ENCODE measurements around the gene NRM. TPM values are rescaled to one million over a fixed set of nuclear protein-coding genes. Genes with fewer than 3 reads are reported as not detected.

The NRM gene
- total RNA-seq, 1 experiment from 2014 or later = 31.2 TPM

DNA sequence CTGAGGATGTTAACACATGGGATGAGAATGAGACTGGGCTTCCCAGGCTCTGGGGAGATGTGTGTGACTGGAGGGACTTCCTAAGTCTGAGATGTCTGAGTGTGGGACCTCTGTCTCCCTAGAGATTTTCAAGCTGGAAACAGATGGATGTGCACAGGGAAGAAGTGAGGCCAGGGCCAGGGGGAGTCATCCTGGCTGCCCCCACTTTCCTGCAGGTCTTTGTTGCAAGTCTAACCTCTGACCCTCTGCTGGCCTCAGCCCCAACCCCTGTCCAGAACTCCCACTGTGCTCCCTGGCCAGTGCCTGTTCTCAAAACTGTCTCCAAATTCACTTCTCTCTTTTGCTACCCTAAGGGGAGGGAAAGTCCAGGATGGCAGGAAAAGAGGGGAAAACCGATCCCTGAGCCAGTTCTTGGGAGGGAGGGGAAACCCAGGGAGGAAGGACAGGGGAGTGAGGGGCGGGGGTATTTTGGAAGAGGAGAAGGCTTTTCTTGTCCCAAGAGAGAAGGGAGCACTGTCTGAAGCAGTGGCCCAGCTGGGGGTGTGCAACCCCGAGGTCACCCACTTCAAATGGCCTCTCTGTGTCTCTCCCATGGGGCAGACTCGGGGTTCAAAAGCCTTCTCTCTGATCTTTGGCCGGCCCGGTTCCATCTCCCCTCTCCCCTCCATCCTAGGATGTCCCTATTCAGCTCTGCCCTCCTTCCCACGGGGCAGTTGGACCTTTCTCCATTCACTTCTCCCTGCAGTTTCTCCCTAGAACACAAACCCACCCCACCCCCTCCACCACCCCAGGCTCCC, 7.4 kb downstream of the NRM start:
- ChIA-PET CTCF (interaction anchor here (0.6 to 9.7 kb wide), 8 partner anchors 11 to 230 kb away, joined by 3 to 131 read pairs (median 6); partner anchors contain the start of genes DHX16 and MDC1), POLR2A (interaction anchor here (0.8 to 1.6 kb wide), 3 partner anchors 33 to 38 kb away, joined by 3 to 4 read pairs (median 4); partner anchors contain the start of gene MDC1)
- Mint-ChIP-seq H3K4me3 (peak overlapping the region; percentile 54), H3K27me3 (ENCODE audit: low read depth) (no peaks in the 10 kb centered on the region), H3K36me3 (peaks cover 6% of the 10 kb centered on the region), H3K9me3 (no peaks in the 10 kb centered on the region), H3K4me1 (peaks cover 64% of the 10 kb centered on the region), H3K27ac (peak overlapping the region; percentile 84)
- ATAC-seq = no peak
- DNase-seq (ENCODE audit: low spot score) = no peak
- TF ChIP-seq NR1H2 (CRISPR knock-in tag; IDR thresholded peaks at IDR 0.05) (no peak), TP53 (CRISPR knock-in tag; IDR thresholded peaks at IDR 0.05) (no peak), ZNF263 (CRISPR knock-in tag; IDR thresholded peaks at IDR 0.05; ENCODE audit: low read depth) (no peak), CREB1 (CRISPR knock-in tag; IDR thresholded peaks at IDR 0.05) (no peak)
- TF ChIP-seq, protein P1, sequence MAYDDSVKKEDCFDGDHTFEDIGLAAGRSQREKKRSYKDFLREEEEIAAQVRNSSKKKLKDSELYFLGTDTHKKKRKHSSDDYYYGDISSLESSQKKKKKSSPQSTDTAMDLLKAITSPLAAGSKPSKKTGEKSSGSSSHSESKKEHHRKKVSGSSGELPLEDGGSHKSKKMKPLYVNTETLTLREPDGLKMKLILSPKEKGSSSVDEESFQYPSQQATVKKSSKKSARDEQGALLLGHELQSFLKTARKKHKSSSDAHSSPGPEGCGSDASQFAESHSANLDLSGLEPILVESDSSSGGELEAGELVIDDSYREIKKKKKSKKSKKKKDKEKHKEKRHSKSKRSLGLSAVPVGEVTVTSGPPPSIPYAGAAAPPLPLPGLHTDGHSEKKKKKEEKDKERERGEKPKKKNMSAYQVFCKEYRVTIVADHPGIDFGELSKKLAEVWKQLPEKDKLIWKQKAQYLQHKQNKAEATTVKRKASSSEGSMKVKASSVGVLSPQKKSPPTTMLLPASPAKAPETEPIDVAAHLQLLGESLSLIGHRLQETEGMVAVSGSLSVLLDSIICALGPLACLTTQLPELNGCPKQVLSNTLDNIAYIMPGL (CRISPR knock-in tag; IDR thresholded peaks at IDR 0.05) = no peak
- TF ChIP-seq, protein P2, sequence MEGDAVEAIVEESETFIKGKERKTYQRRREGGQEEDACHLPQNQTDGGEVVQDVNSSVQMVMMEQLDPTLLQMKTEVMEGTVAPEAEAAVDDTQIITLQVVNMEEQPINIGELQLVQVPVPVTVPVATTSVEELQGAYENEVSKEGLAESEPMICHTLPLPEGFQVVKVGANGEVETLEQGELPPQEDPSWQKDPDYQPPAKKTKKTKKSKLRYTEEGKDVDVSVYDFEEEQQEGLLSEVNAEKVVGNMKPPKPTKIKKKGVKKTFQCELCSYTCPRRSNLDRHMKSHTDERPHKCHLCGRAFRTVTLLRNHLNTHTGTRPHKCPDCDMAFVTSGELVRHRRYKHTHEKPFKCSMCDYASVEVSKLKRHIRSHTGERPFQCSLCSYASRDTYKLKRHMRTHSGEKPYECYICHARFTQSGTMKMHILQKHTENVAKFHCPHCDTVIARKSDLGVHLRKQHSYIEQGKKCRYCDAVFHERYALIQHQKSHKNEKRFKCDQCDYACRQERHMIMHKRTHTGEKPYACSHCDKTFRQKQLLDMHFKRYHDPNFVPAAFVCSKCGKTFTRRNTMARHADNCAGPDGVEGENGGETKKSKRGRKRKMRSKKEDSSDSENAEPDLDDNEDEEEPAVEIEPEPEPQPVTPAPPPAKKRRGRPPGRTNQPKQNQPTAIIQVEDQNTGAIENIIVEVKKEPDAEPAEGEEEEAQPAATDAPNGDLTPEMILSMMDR (IDR thresholded peaks at IDR 0.05) = no peak
- TF ChIP-seq, protein P3, sequence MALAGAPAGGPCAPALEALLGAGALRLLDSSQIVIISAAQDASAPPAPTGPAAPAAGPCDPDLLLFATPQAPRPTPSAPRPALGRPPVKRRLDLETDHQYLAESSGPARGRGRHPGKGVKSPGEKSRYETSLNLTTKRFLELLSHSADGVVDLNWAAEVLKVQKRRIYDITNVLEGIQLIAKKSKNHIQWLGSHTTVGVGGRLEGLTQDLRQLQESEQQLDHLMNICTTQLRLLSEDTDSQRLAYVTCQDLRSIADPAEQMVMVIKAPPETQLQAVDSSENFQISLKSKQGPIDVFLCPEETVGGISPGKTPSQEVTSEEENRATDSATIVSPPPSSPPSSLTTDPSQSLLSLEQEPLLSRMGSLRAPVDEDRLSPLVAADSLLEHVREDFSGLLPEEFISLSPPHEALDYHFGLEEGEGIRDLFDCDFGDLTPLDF (CRISPR knock-in tag; IDR thresholded peaks at IDR 0.05) = no peak

DNA sequence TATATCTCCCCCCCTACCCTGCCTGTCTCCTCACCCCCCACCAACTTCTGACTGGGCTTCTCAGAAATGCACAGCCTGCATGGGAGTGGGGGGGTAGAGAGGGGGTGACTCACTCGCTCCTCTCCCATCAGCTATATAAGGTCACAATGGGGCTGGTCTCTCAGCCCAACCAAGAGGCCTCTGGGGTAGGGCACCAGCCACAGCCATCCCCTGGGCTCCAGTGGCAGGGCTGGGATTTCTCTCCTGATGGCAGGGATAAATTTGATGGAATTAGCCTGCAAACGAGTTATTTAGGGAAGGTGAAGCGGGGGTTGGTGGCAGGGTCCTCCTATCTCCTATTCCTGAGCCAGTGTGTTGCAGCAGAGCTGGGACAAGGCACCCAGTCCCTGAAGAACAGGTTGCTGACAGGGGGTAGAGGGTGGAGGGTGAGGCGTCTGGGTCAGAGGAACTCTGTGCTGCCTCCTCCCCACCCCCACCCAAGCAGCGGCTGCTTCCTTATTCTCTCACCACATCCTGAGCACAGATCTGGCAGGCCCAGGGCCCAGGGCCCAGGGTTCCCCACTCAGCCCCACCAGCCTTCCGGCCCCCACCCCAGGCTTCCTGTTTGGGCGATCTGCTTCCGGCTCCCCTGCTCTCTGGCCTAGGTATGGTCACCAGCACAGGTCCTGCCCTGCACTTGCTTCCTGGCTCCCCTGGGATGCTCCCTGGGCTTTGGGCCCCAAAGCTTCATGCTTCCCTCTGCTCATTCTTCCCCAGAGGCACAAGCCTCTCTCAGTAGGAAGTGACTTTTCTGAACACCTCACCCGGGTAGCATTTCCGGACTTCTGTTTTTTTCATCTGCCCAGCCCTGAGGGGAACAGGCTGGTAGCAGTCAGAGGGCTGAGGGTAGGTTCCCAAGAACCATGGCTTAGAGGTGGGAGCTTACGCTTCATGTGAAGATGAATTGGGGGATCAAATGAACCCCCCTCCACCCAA, 8.4 kb downstream of the NRM start:
- peak; percentile 10 for ATAC-seq
- peak overlapping the region; percentile 54 for H3K4me3 Mint-ChIP-seq
- H3K27ac Mint-ChIP-seq = peak overlapping the region; percentile 84
- H3K27me3 Mint-ChIP-seq (ENCODE audit: low read depth) = no peaks in the 10 kb centered on the region
- ChIA-PET POLR2A (interaction anchor here (0.8 to 1.6 kb wide), 2 partner anchors 34 to 35 kb away, joined by 3 to 4 read pairs; partner anchors contain the start of gene MDC1), CTCF (interaction anchor here (0.6 to 9.7 kb wide), 7 partner anchors 10 to 229 kb away, joined by 3 to 131 read pairs (median 6); partner anchors contain the start of genes DHX16 and MDC1)
- peak; percentile 42 for DNase-seq (ENCODE audit: low spot score)
- TF ChIP-seq SP1 (CRISPR knock-in tag; conservative IDR thresholded peaks at IDR 0.05) (no peak), HMGA2 (CRISPR knock-in tag; IDR thresholded peaks at IDR 0.05) (no peak), NFYB (CRISPR knock-in tag; conservative IDR thresholded peaks at IDR 0.05; ENCODE audit: low read depth) (no peak), ZNF396 (CRISPR knock-in tag; IDR thresholded peaks at IDR 0.05; ENCODE audit: borderline replicate concordance) (no peak), SMAD3 (CRISPR knock-in tag; IDR thresholded peaks at IDR 0.05; ENCODE audit: borderline replicate concordance) (no peak), FOXP1 (CRISPR knock-in tag; IDR thresholded peaks at IDR 0.05; ENCODE audit: borderline replicate concordance) (no peak), IRF2 (CRISPR knock-in tag; IDR thresholded peaks at IDR 0.05; ENCODE audit: borderline replicate concordance, low read depth) (no peak), ZNF317 (CRISPR knock-in tag; IDR thresholded peaks at IDR 0.05; ENCODE audit: borderline replicate concordance, low read depth) (no peak)
- TF ChIP-seq, protein P4, sequence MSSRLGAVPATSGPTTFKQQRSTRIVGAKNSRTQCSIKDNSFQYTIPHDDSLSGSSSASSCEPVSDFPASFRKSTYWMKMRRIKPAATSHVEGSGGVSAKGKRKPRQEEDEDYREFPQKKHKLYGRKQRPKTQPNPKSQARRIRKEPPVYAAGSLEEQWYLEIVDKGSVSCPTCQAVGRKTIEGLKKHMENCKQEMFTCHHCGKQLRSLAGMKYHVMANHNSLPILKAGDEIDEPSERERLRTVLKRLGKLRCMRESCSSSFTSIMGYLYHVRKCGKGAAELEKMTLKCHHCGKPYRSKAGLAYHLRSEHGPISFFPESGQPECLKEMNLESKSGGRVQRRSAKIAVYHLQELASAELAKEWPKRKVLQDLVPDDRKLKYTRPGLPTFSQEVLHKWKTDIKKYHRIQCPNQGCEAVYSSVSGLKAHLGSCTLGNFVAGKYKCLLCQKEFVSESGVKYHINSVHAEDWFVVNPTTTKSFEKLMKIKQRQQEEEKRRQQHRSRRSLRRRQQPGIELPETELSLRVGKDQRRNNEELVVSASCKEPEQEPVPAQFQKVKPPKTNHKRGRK (CRISPR knock-in tag; IDR thresholded peaks at IDR 0.05; ENCODE audit: borderline replicate concordance) = no peak
- TF ChIP-seq, protein P5, sequence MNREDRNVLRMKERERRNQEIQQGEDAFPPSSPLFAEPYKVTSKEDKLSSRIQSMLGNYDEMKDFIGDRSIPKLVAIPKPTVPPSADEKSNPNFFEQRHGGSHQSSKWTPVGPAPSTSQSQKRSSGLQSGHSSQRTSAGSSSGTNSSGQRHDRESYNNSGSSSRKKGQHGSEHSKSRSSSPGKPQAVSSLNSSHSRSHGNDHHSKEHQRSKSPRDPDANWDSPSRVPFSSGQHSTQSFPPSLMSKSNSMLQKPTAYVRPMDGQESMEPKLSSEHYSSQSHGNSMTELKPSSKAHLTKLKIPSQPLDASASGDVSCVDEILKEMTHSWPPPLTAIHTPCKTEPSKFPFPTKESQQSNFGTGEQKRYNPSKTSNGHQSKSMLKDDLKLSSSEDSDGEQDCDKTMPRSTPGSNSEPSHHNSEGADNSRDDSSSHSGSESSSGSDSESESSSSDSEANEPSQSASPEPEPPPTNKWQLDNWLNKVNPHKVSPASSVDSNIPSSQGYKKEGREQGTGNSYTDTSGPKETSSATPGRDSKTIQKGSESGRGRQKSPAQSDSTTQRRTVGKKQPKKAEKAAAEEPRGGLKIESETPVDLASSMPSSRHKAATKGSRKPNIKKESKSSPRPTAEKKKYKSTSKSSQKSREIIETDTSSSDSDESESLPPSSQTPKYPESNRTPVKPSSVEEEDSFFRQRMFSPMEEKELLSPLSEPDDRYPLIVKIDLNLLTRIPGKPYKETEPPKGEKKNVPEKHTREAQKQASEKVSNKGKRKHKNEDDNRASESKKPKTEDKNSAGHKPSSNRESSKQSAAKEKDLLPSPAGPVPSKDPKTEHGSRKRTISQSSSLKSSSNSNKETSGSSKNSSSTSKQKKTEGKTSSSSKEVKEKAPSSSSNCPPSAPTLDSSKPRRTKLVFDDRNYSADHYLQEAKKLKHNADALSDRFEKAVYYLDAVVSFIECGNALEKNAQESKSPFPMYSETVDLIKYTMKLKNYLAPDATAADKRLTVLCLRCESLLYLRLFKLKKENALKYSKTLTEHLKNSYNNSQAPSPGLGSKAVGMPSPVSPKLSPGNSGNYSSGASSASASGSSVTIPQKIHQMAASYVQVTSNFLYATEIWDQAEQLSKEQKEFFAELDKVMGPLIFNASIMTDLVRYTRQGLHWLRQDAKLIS (CRISPR knock-in tag; IDR thresholded peaks at IDR 0.05; ENCODE audit: borderline replicate concordance) = no peak
- no peaks in the 10 kb centered on the region for H3K9me3 Mint-ChIP-seq
- peaks cover 5% of the 10 kb centered on the region for H3K36me3 Mint-ChIP-seq
- peaks cover 58% of the 10 kb centered on the region for H3K4me1 Mint-ChIP-seq

Data from WTC11 (cell line).